ENCODE data around the gene MAP3K2.
A peak's percentile ranks its signal among the peaks of the same experiment; 100 is the strongest.

MAP3K2 gene

DNA sequence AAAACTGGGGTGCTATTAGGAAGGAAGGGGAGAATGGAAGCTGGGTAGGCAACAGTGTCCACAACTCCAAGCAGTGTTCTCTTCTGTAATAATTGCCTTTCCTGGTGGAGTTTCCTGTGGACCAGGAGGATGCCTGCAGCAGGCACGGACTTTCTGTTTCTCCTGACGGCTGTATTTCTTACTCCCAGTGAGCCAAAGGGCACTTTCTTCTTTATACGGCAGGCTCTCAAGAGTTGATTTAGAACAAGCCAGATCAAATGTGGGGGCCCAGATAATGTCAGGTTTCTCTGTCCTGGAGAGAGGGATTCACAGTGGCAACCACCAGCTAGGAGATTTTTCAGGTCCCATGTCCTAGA, 17.5 kb upstream of the MAP3K2 start:
- no peak for DNase-seq (ENCODE audit: low read depth in 2 of 2)
- H3K4me3 ChIP-seq (replicated peaks in 1 of 2; ENCODE audit: low read depth in 2 of 2, low read length in 2 of 2): no peak overlapping the region
- TF ChIP-seq, protein P1, sequence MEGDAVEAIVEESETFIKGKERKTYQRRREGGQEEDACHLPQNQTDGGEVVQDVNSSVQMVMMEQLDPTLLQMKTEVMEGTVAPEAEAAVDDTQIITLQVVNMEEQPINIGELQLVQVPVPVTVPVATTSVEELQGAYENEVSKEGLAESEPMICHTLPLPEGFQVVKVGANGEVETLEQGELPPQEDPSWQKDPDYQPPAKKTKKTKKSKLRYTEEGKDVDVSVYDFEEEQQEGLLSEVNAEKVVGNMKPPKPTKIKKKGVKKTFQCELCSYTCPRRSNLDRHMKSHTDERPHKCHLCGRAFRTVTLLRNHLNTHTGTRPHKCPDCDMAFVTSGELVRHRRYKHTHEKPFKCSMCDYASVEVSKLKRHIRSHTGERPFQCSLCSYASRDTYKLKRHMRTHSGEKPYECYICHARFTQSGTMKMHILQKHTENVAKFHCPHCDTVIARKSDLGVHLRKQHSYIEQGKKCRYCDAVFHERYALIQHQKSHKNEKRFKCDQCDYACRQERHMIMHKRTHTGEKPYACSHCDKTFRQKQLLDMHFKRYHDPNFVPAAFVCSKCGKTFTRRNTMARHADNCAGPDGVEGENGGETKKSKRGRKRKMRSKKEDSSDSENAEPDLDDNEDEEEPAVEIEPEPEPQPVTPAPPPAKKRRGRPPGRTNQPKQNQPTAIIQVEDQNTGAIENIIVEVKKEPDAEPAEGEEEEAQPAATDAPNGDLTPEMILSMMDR (IDR thresholded peaks at IDR 0.05; ENCODE audit: low read depth, low read length): no peak

DNA sequence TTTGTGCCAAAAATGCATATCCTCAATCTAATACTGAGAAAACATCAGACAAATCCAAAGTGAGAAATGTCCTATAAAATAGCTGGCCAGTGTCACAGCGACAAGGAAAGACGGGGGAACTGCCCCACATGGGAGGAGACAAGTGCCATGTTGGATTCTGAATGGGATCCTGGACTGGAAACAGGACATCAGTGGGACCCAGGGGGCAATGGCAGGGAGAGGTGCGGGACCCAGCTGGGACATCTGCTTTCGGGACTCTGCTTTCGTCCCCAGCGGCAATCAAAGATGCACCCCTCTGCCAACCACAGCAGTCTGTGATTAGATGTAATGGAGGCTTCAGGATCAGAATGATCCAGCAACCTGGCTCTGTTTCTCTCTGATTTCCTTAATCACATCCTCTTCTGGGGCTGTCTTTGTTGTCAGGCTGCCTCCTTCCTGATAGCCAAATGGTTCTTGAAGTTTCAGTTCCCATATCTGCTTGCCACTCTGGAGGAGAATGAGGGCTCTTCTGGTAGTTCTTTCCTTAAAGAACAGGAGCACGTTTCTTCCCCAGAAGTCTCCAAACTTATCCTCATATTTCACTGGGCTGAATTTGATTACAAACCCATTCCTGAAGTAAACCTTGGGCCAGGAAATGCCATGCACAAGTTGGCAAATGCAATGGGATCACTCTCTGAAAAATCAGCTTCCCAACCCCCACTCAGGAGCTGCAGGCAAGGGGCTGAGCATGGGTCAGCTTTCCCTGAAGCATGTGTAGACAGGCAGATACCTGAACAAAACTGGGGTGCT, 16.9 kb upstream of the MAP3K2 start:
- H3K4me3 ChIP-seq (replicated peaks in 1 of 2; ENCODE audit: low read depth in 2 of 2, low read length in 2 of 2): no peak overlapping the region
- no peak for DNase-seq (ENCODE audit: low read depth in 2 of 2)
- TF ChIP-seq, protein P1 (IDR thresholded peaks at IDR 0.05; ENCODE audit: low read depth, low read length): no peak

DNA sequence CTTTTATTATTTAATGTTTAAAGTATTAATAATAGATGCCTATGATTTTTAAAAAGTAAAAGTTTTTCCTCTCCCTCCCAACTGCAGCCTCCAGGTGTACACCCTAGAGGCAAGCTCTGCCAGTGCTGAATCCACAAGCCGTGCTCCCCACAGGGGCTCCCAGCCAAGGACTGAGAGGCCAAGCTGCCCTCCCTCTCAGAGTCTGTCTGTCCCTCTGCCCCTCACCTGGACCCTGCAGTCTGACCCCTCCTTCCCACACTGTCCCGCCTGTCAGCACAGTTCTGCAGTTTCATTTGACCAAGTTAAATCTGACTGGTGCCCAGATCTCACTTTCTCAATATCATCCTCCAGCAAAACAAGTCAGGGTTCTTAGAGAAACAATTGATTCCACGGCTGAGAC, 15.7 kb upstream of the MAP3K2 start:
- TF ChIP-seq, protein P1 (IDR thresholded peaks at IDR 0.05; ENCODE audit: low read depth, low read length): no peak
- no peak overlapping the region for H3K4me3 ChIP-seq (replicated peaks in 1 of 2; ENCODE audit: low read depth in 2 of 2, low read length in 2 of 2)
- DNase-seq (ENCODE audit: low read depth in 2 of 2): no peak

DNA sequence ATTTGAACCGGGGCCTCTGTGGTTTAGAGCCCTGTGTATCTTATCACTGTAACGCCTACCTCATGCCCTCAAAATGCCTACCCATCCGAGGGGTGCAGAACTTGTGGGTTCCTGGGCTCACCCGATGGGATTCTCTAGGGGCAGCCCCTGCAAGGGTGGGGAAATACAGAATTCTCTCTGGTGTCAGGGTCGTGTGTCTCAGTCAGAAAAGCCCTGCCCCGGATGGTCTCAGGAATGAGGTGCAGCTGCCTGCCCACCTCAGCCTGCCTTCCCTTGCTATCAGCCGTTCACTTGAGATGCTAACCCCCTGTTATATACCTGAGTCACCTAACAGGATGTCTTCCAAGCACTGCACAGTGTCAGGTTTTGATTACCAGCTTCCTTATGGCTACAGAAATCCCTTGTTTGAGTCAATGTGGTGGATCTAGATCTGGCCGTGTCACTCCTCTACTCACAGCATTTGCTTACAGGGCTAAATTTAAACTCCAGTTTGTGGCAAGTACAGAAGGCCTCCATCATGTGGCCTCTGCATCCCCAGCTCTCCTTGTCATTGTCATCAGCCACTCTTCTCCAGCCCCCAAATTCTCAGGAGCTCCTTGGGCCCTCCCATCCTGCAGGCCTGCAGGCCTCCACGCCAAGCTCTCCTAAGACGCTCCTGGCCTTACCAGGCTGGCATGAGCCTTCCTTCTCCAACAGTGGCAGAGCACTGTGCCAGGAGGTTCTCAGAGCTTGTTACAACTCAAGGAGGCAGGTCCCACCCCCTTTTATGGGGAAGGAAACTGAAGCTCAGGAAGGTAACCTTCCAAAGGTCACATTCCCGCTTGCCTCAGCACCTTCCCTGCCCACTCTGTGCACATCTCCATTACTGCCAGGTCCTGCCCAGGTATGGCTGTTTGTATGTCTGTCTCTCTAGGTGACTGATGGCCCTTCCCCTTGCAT, 14.3 kb upstream of the MAP3K2 start:
- TF ChIP-seq, protein P1 (IDR thresholded peaks at IDR 0.05; ENCODE audit: low read depth, low read length): no peak
- H3K4me3 ChIP-seq (replicated peaks in 1 of 2; ENCODE audit: low read depth in 2 of 2, low read length in 2 of 2): no peak overlapping the region
- DNase-seq (ENCODE audit: low read depth in 2 of 2): no peak

DNA sequence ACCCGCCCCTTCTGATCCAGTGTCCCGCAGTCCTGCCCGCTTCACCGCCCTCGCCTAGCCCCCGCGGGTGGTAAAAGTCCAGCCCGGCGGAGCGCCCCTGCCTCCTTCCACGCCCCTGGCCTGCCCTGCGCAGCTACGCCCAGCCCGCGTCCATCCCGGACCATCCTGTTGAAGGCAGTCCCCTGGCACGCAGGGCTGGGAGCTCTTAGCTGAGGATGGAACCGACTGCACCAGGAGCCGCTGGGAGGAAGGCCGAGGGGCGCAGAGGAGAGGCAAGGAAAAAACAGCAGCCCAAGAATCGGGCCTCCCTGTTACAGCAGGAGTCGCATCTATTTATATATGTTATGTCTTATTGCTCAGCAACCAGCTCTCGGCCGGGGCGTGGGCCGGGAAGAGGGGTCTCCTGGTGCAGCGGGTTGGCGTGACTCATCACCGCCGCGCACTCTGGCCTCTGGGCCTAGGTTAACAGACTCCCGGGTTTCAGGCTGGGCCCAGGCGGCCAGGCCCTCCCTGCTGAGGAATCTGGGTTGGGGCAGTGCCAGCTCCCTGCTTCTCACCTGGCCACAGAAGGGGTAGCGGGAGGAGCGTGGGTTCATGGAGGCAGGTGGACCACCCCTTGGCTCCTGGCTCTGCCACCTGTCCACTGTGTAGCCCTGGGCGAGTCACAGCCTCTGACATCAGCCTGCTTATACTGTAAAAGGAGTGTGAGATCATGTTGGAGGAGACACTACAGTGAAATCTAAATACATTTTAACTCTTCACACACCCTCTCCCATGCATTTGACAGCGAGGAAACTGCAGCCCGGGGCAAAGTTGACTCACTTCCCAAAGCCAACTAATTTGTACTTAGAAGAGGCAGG, 13.4 kb upstream of the MAP3K2 start:
- no peak overlapping the region for H3K4me3 ChIP-seq (replicated peaks in 1 of 2; ENCODE audit: low read depth in 2 of 2, low read length in 2 of 2)
- DNase-seq (ENCODE audit: low read depth in 2 of 2): peak; percentile 34 to 60
- TF ChIP-seq, protein P1 (IDR thresholded peaks at IDR 0.05; ENCODE audit: low read depth, low read length): no peak

DNA sequence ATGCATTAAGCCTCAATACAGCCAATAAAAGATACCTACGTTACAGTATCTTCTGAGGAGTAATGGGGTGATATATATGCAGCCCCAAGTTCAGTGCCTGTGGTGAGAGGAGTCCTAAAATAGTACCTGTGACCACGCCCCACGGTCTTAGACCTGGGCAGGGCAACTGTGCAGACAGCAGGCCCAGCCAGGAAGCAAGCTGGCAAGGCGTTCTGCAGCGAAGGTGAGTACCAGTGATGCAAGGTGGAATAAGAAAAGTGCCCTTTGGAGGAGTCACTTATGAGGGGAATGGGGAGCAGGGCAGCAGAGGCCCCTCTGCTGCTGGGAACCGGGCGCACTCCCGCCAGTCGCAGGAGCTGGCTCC, 12.7 kb upstream of the MAP3K2 start:
- TF ChIP-seq, protein P1 (IDR thresholded peaks at IDR 0.05; ENCODE audit: low read depth, low read length): no peak
- H3K4me3 ChIP-seq (replicated peaks in 1 of 2; ENCODE audit: low read depth in 2 of 2, low read length in 2 of 2): no peak overlapping the region
- no peak for DNase-seq (ENCODE audit: low read depth in 2 of 2)
